NT2/D1 (cell line): ENCODE data around the gene TMC8.

Experiments
- SUZ12 ChIP-seq: IDR thresholded peaks from 2 replicates; pipeline ENCODE4 v1.6.1; 2011; ENCODE audit not compliant: insufficient read length, insufficient read depth; ENCODE audit errors: extremely low read depth
- YY1 ChIP-seq: IDR thresholded peaks from 2 replicates; pipeline ENCODE4 v1.6.1; 2011; ENCODE audit not compliant: insufficient read length, insufficient read depth
- ZNF274 ChIP-seq: IDR thresholded peaks from 2 replicates; pipeline ENCODE4 v1.6.1; 2011; ENCODE audit warnings: mild to moderate bottlenecking, low read depth, low read length

DNA sequence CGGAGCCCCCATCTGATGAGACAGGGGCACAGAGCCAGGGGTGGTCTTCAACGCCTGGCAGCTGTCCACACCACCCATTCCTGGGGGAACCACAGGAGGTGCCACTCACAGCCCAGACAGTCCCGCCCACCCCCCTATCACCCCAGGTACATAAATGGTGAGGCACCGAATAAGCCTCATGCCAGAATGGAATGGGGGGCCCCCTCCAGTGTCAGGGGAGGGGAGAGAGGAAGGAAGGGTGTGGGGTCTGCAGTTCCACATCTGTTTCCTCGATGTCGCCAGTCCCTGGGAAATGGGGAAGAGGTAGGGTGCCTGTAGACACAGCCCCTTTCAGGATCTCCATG, 3.7 kb upstream of the TMC8 start:
- no peak for TF ChIP-seq SUZ12
- TF ChIP-seq YY1, result no peak
- TF ChIP-seq ZNF274, result no peak
